GM12864 (cell line): ENCODE results near the gene EXOSC10.

Experiments
- DNase-seq: peaks from one replicate; pipeline ENCODE4 v3.0.0-alpha.2; 2011; ENCODE audit warnings: low read depth
- H3K4me3 ChIP-seq: 2 replicates; pipeline ENCODE4 v1.5.1; 2011; ENCODE audit warnings: mild to moderate bottlenecking, low read depth, low read length, control low read depth
- TF ChIP-seq, protein P1 (sequence below): IDR thresholded peaks from 2 replicates; pipeline ENCODE4 v1.5.1; 2011; ENCODE audit warnings: low read depth, mild to moderate bottlenecking, moderate library complexity, low read length, control low read depth, inconsistent platforms; ENCODE audit errors: missing control alignments

The EXOSC10 gene

DNA sequence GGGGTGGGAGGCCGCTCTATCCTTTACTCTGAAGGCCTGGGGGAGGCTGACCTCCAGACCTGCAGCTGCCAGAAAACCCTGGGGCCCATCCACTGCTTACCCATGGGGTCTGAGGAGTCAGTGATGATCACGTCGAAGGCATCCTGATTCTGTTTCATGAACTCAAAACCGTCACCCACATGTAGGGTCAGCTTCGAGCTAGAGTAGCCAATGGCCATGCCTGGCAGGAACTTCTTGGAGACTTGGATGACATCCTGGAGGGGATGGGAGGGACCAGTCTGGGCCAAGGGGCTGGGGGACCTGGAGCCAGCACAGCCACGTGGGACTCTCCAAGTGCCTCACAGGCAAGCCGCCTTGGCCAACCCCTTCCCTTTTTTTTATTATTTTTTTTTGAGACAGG, 43.2 kb downstream of the EXOSC10 start:
- H3K4me3 ChIP-seq = no peak overlapping the region
- no peak for DNase-seq
- TF ChIP-seq, protein P1, sequence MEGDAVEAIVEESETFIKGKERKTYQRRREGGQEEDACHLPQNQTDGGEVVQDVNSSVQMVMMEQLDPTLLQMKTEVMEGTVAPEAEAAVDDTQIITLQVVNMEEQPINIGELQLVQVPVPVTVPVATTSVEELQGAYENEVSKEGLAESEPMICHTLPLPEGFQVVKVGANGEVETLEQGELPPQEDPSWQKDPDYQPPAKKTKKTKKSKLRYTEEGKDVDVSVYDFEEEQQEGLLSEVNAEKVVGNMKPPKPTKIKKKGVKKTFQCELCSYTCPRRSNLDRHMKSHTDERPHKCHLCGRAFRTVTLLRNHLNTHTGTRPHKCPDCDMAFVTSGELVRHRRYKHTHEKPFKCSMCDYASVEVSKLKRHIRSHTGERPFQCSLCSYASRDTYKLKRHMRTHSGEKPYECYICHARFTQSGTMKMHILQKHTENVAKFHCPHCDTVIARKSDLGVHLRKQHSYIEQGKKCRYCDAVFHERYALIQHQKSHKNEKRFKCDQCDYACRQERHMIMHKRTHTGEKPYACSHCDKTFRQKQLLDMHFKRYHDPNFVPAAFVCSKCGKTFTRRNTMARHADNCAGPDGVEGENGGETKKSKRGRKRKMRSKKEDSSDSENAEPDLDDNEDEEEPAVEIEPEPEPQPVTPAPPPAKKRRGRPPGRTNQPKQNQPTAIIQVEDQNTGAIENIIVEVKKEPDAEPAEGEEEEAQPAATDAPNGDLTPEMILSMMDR = no peak

DNA sequence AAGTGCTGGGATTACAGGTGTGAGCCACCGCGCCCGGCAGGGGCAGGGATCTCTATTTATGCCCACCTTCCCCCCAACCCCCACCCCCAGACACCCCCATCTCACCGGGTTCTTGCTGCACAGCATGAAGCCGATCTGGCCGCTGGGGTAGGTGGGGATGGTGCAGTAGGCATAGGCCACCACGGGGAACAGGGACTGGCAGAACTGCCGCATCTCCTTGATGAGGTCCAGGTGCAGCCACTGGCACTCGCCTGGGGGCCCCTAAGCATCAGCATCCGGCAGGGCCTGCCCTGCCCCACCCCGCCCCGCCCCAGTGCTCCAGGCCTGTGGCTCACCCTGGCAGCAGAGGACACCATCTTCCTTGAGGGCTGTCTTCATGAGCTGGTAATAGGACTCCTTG, 44.0 kb downstream of the EXOSC10 start:
- no peak for DNase-seq
- TF ChIP-seq, protein P1 = no peak
- no peak overlapping the region for H3K4me3 ChIP-seq

GRCh38 chr1:11054666-11055065, 45.0 kb downstream of the EXOSC10 start:
- no peak for DNase-seq
- TF ChIP-seq, protein P1 = no peak
- no peak overlapping the region for H3K4me3 ChIP-seq

DNA sequence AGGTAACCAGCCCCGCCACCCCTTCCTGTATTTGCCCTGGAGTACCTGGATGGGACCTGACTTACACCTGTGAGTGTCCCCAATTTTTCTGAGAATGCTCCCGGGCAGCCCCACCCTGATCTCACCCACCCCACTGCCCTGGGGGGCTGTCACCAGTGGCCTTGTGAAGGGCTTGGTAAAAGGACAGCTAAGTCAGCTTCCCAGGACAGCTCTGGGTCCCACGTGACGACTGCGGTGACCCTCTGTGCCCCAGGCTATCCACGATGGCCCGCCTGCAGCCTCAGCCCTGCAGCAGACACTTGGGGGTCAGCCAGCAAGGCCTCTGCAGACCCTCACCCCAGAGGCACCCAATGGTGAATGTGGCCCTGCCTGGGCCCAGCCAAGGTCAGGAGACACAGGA, 45.5 kb downstream of the EXOSC10 start:
- TF ChIP-seq, protein P1 = no peak
- DNase-seq = no peak
- no peak overlapping the region for H3K4me3 ChIP-seq

GRCh38 chr1:11053758-11054137, 45.9 kb downstream of the EXOSC10 start:
- no peak for DNase-seq
- TF ChIP-seq, protein P1 = no peak
- H3K4me3 ChIP-seq = no peak overlapping the region

GRCh38 chr1:11052839-11053757, 46.6 kb downstream of the EXOSC10 start:
- DNase-seq = no peak
- no peak overlapping the region for H3K4me3 ChIP-seq
- TF ChIP-seq, protein P1 = no peak
